ENCODE results near the gene S100A12.

GRCh38 chr1:153359241-153359640 lies 16.2 kb downstream of the S100A12 start:
- no peak for TF ChIP-seq POLR2AphosphoS5 (IDR thresholded peaks at IDR 0.05; ENCODE audit: insufficient read depth, low read depth, low read length)
- no peak for TF ChIP-seq CTCF (IDR thresholded peaks at IDR 0.05; ENCODE audit: extremely low read depth in 1 of 2, insufficient read depth in 1 of 2, low read depth in 1 of 2, low read length in 2 of 2)
